NT2/D1 (cell line): ENCODE results near the gene OPHN1.

Experiments used
- SUZ12 ChIP-seq: IDR thresholded peaks from 2 replicates; pipeline ENCODE4 v1.6.1; 2011; ENCODE audit not compliant: insufficient read length, insufficient read depth; ENCODE audit errors: extremely low read depth
- ZNF274 ChIP-seq: IDR thresholded peaks from 2 replicates; pipeline ENCODE4 v1.6.1; 2011; ENCODE audit warnings: mild to moderate bottlenecking, low read depth, low read length

DNA sequence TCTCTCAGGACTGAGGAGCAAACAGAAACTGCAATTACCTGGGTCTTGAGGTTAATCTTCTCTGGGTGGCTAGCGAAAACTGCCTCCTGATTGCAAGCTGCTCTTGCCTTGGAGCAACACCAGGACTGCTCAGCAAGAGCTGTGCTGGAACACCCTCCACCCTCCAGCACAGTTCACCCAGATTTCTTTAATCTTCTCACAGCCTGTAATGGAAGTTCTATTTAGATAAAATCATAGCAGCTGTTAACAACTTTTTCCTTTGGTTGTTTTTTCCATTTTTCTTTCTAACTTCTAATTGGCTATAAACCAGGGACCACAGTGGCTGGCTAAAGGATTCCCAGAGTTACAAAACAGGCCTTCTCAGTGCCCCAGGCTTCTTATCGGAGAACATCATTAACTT is 36.3 kb downstream of the OPHN1 start:
- TF ChIP-seq ZNF274: no peak
- TF ChIP-seq SUZ12: no peak
